Measurements from ENCODE around the gene PABPN1L.
"Not testable (repeated sequence)": the region's sequence is repeated elsewhere in the genome, so short reads cannot be mapped to it uniquely, and the experiment has no call there.

PABPN1L gene

GRCh38 chr16:88900662-88901052, 34.2 kb upstream of the PABPN1L start:
- DNase-seq: no peak

- DNase-seq: no peak
Measured at GRCh38 chr16:88899901-88900661, 33.6 kb upstream of the PABPN1L start.

GRCh38 chr16:88897696-88898425, 31.4 kb upstream of the PABPN1L start:
- no peak for DNase-seq

GRCh38 chr16:88896238-88897070, 30.0 kb upstream of the PABPN1L start:
- DNase-seq: no peak

- no peak for DNase-seq
Measured at GRCh38 chr16:88895335-88895734, 28.9 kb upstream of the PABPN1L start.

- no peak for DNase-seq
Measured at GRCh38 chr16:88894681-88895300, 28.3 kb upstream of the PABPN1L start.

- not testable (repeated sequence) for DNase-seq
Measured at GRCh38 chr16:88894266-88894665, 27.8 kb upstream of the PABPN1L start.

- DNase-seq: no peak
Measured at GRCh38 chr16:88893127-88893968, 26.9 kb upstream of the PABPN1L start.

GRCh38 chr16:88892065-88892464, 25.6 kb upstream of the PABPN1L start:
- no peak for DNase-seq

GRCh38 chr16:88891083-88891482, 24.6 kb upstream of the PABPN1L start:
- DNase-seq: no peak

- not testable (repeated sequence) for DNase-seq
Measured at GRCh38 chr16:88889702-88890352, 23.4 kb upstream of the PABPN1L start.

GRCh38 chr16:88888461-88889387, 22.3 kb upstream of the PABPN1L start:
- no peak for DNase-seq

- DNase-seq: no peak
Measured at GRCh38 chr16:88888057-88888456, 21.6 kb upstream of the PABPN1L start.

- peak; percentile 11 for DNase-seq
Measured at GRCh38 chr16:88886845-88887521, 20.5 kb upstream of the PABPN1L start.

- no peak for DNase-seq
Measured at GRCh38 chr16:88886420-88886844, 20.0 kb upstream of the PABPN1L start.

- DNase-seq: no peak
Measured at GRCh38 chr16:88885693-88886280, 19.3 kb upstream of the PABPN1L start.

GRCh38 chr16:88884569-88885271, 18.3 kb upstream of the PABPN1L start:
- no peak for DNase-seq

GRCh38 chr16:88883946-88884345, 17.5 kb upstream of the PABPN1L start:
- no peak for DNase-seq
